HCT116 (cell line): ENCODE data around the gene RIN3. TPM values are rescaled to one million over a fixed set of nuclear protein-coding genes. Genes with fewer than 3 reads are reported as not detected.

Experiments used
- ATAC-seq: fragments of 200-7000 bp; cut with Tn5 transposase; 2 replicates; pipeline ENCODE4 v1.9.1; 2020; ENCODE audit warnings: mild to moderate bottlenecking, moderate library complexity
- BruUV-seq: library from RNA; stranded (reverse); fragments of 400-500 nt; replicated peaks from 2 replicates; lab custom pipeline; 2021; lab: Mats Ljungman, UMichigan
- CTCF ChIA-PET: fragments of 300-600 bp; sonication (Branson Sonifier 250); formaldehyde crosslinking; loops from one replicate; lab custom pipeline; 2021; ENCODE audit warnings: antibody characterized with exemption; lab: Charles Lee
- POLR2A ChIA-PET: fragments of 300-600, 350-600 bp; sonication (Branson Sonifier 250); formaldehyde crosslinking; loops from one replicate; lab custom pipeline; 2021; ENCODE audit warnings: antibody characterized with exemption; lab: Charles Lee
- RAD21 ChIA-PET, 2 experiments: fragments of 300-600 bp; sonication (Branson Sonifier 250); formaldehyde crosslinking; loops; one replicate each; lab custom pipeline; 2023; ENCODE audit warnings: low total read pairs in 2 of 2; ENCODE audit not compliant: uncharacterized antibody in 2 of 2, unreplicated experiment in 2 of 2, low non-redundant PET in 1 of 2; lab: Charles Lee
- DNase-seq: peaks from one replicate; pipeline ENCODE4 v3.0.0-alpha.2; 2010; ENCODE audit warnings: low read depth, low spot score
- H2AFZ ChIP-seq: fragments of 200-600 bp; shearing (Covaris generic), sonication (generic); 2 replicates; pipeline ENCODE4 v1.6.1; 2017; ENCODE audit warnings: low read depth, mixed run types, mixed read lengths, antibody characterized with exemption, low read length; ENCODE audit not compliant: poor library complexity, severe bottlenecking
- H3K27ac ChIP-seq: 2 replicates; pipeline ENCODE4 v1.5.1; 2012; ENCODE audit warnings: low read depth, low read length
- H3K27me3 ChIP-seq: fragments of 200-600 bp; sonication (generic); 2 replicates; pipeline ENCODE4 v1.6.1; 2016; ENCODE audit warnings: mixed run types, low read length, mixed read lengths; ENCODE audit not compliant: insufficient read depth
- H3K36me3 ChIP-seq, 2 experiments: fragments of 200-500 bp in 1 of 2; fragments of 200-600 bp in 1 of 2; sonication (Bioruptor generic) in 1 of 2; sonication (generic) in 1 of 2; 2 replicates each; pipeline versions ENCODE4 v1.5.1 to v1.6.1; 2014 to 2016; ENCODE audit warnings: low read length in 2 of 2, inconsistent platforms in 1 of 2, mixed read lengths in 1 of 2, mixed run types in 1 of 2; ENCODE audit not compliant: insufficient read depth in 2 of 2, control insufficient read depth in 1 of 2
- H3K4me1 ChIP-seq, 2 experiments: fragments of 200-600 bp in 1 of 2; sonication (generic) in 1 of 2; 2 replicates each; pipeline versions ENCODE4 v1.5.1 to v1.6.1; 2012 to 2017; ENCODE audit warnings: low read length in 2 of 2, inconsistent platforms in 1 of 2, mild to moderate bottlenecking in 1 of 2, mixed read lengths in 1 of 2, mixed run types in 1 of 2, moderate library complexity in 1 of 2; ENCODE audit not compliant: insufficient read depth in 2 of 2, control insufficient read depth in 1 of 2
- H3K4me2 ChIP-seq: fragments of 200-600 bp; sonication (generic); 2 replicates; pipeline ENCODE4 v1.6.1; 2017; ENCODE audit warnings: mixed run types, low read length, mixed read lengths
- H3K4me3 ChIP-seq, 2 experiments: fragments of 200-600 bp in 1 of 2; sonication (generic) in 1 of 2; replicated peaks in 1 of 2; 2 replicates each; pipeline ENCODE4 v1.5.1; 2011 to 2016; ENCODE audit warnings: low read length in 2 of 2, control low read depth in 1 of 2, low read depth in 1 of 2, mild to moderate bottlenecking in 1 of 2, mixed read lengths in 1 of 2, mixed run types in 1 of 2
- H3K79me2 ChIP-seq: fragments of 200-600 bp; sonication (generic); 2 replicates; pipeline ENCODE4 v1.6.1; 2017; ENCODE audit warnings: mild to moderate bottlenecking, mixed run types, low read length, moderate library complexity, mixed read lengths; ENCODE audit not compliant: insufficient read depth
- H3K9ac ChIP-seq: fragments of 200-600 bp; sonication (generic); 2 replicates; pipeline ENCODE4 v1.6.1; 2016; ENCODE audit warnings: low read length, mixed read lengths
- H3K9me2 ChIP-seq: fragments of 200-600 bp; sonication (generic), shearing (Covaris generic); 2 replicates; pipeline ENCODE4 v1.6.1; 2017; ENCODE audit warnings: mixed run types, mild to moderate bottlenecking, moderate library complexity; ENCODE audit not compliant: insufficient read depth
- H3K9me3 ChIP-seq, 2 experiments: fragments of 200-500 bp in 1 of 2; fragments of 200-600 bp in 1 of 2; sonication (Bioruptor generic) in 1 of 2; sonication (generic) in 1 of 2; 2 replicates each; pipeline ENCODE4 v1.6.1; 2014 to 2017; ENCODE audit warnings: low read length in 2 of 2, mixed read lengths in 2 of 2, inconsistent platforms in 1 of 2, low read depth in 1 of 2, mild to moderate bottlenecking in 1 of 2, mixed run types in 1 of 2, moderate library complexity in 1 of 2; ENCODE audit not compliant: control insufficient read depth in 1 of 2, insufficient read depth in 1 of 2
- H4K20me1 ChIP-seq: fragments of 200-600 bp; sonication (generic), shearing (Covaris generic); 2 replicates; pipeline ENCODE4 v1.6.1; 2017; ENCODE audit warnings: mixed run types, mild to moderate bottlenecking, moderate library complexity; ENCODE audit not compliant: insufficient read depth
- CBX3 ChIP-seq: IDR thresholded peaks from 2 replicates; pipeline ENCODE4 v1.6.1; 2012; ENCODE audit warnings: low read depth
- CEBPB ChIP-seq: IDR thresholded peaks from 2 replicates; pipeline ENCODE4 v1.6.1; 2012; ENCODE audit warnings: low read depth
- ELF1 ChIP-seq: IDR thresholded peaks from 2 replicates; pipeline ENCODE4 v1.6.1; 2012; ENCODE audit warnings: low read depth, borderline replicate concordance
- FOSL1 ChIP-seq: IDR thresholded peaks from 2 replicates; pipeline ENCODE4 v1.6.1; 2012; ENCODE audit warnings: low read depth
- JUND ChIP-seq: IDR thresholded peaks from 2 replicates; pipeline ENCODE4 v1.6.1; 2012
- POLR2A ChIP-seq: IDR thresholded peaks from 2 replicates; pipeline ENCODE4 v1.7.0; 2011; ENCODE audit warnings: borderline replicate concordance; ENCODE audit not compliant: insufficient read depth, insufficient read length; ENCODE audit errors: extremely low read depth
- POLR2AphosphoS5 ChIP-seq: IDR thresholded peaks from 2 replicates; pipeline ENCODE4 v1.6.1; 2011; ENCODE audit warnings: mild to moderate bottlenecking, low read depth, low read length, moderate library complexity
- RAD21 ChIP-seq: IDR thresholded peaks from 2 replicates; pipeline ENCODE4 v1.6.1; 2012; ENCODE audit warnings: low read depth, mild to moderate bottlenecking
- SP1 ChIP-seq: IDR thresholded peaks from 2 replicates; pipeline ENCODE4 v1.6.1; 2012; ENCODE audit warnings: low read depth
- TCF7L2 ChIP-seq: IDR thresholded peaks from 2 replicates; pipeline ENCODE4 v1.7.0; 2011; ENCODE audit warnings: borderline replicate concordance, inconsistent platforms; ENCODE audit not compliant: insufficient read depth, insufficient read length; ENCODE audit errors: extremely low read depth
- ZFX ChIP-seq: fragments of 450-650 bp; IDR thresholded peaks from 2 replicates; pipeline ENCODE4 v1.6.1; 2017
- intact Hi-C: fragments of 100-400 bp; cut with micrococcal nuclease; formaldehyde crosslinking; loops from 2 replicates; pipeline ENCODE4 v1.10.0; 2022
- total RNA-seq: library from RNA; stranded (reverse); gene quantifications from one replicate; pipeline ENCODE4 v1.2.1, GENCODE V29; 2021; ENCODE audit not compliant: unreplicated experiment
- TF ChIP-seq, protein P1 (sequence below): IDR thresholded peaks from 2 replicates; pipeline ENCODE4 v1.6.1; 2011; ENCODE audit warnings: mild to moderate bottlenecking, low read length, moderate library complexity; ENCODE audit not compliant: insufficient replicate concordance; ENCODE audit errors: extremely low read depth
- TF ChIP-seq, protein P2 (sequence below): IDR thresholded peaks from 2 replicates; pipeline ENCODE4 v1.6.1; 2012; ENCODE audit warnings: low read depth

RIN3 gene
- total RNA-seq, 1 experiment from 2014 or later, result 22.2 TPM

DNA sequence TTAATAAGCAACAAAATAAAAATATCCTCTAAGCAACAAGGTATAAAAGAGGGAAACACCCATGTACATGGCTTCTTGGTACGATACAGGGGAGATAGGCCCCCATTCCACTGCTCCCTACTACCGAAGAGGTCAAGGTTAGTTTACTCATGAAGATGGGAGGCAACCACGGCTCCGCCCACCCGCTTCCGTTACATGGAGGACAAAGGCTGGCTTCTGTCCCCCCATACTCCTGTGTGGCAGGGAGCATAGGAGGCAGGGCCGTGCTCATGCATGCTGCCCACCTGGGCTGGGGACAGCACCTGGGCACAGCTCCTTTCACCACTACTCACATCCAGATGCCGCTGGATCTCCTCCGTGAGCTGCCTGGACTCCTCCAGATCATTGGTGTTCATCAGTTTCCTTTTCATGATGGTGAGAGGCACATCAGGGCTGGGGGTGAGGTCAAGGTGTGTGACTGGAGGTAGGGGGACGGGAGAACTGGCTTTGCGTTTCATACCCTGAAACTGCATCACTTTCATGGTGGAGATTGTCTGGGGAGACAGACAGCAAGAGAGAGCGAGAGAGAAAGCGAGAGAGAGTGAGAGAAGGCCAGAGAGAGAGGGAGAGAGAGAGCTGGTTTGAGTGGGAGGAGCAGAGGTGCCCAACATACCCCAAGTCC, 195.9 kb downstream of the RIN3 start:
- H3K9ac ChIP-seq, result no peak overlapping the region
- H3K9me2 ChIP-seq, result no peaks in the 10 kb centered on the region
- no peak for TF ChIP-seq POLR2AphosphoS5
- peak overlapping the region; percentile 36; the same call in 1 of the 2 replicates for H3K4me2 ChIP-seq
- H3K9me3 ChIP-seq, result no peaks in the 10 kb centered on the region
- peaks cover 6 to 14% of the 10 kb centered on the region in 2 experiments for H3K4me1 ChIP-seq
- peaks cover 0 to 8% of the 10 kb centered on the region in 2 experiments; a peak in 2 of 4 replicates for H3K36me3 ChIP-seq
- no peak overlapping the region for H3K4me3 ChIP-seq
- H3K27ac ChIP-seq, result no peak overlapping the region
- no peak overlapping the region for H2AFZ ChIP-seq
- ChIA-PET POLR2A (no interaction called here), CTCF (interaction anchor here (1.0 kb wide), 1 partner anchor 23 kb away, joined by 3 read pairs; no protein-coding TSS in a partner anchor), RAD21 (no interaction called here)
- ATAC-seq, result no peak
- no TSS peak for BruUV-seq
- intact Hi-C loops, result no loop called here
- no peaks in the 10 kb centered on the region for H4K20me1 ChIP-seq
- no peaks in the 10 kb centered on the region for H3K79me2 ChIP-seq
- H3K27me3 ChIP-seq, result no peaks in the 10 kb centered on the region
- no peak for DNase-seq

DNA sequence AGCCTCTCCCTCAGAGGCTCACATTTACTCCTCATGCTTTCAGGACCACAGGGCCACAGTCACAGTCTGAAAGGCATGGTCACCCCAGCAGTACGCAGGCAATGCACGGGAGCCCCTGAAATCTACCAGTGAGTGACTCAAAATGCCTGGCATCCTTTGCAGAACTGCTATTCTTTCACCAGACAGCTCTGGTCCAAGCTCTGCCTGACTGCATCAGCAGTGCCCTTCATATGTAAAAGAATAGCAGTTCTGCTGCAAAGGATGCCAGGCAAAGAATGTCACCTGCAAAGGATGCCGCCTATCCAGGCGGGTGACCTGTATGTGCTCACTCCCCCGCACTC, 196.4 kb downstream of the RIN3 start:
- H3K4me1 ChIP-seq, result peaks cover 6 to 14% of the 10 kb centered on the region in 2 experiments
- no peaks in the 10 kb centered on the region for H3K9me3 ChIP-seq
- no peak overlapping the region for H3K9ac ChIP-seq
- no peak for DNase-seq
- no peaks in the 10 kb centered on the region for H4K20me1 ChIP-seq
- no peak overlapping the region for H3K4me3 ChIP-seq
- TF ChIP-seq TCF7L2 (no peak), FOSL1 (no peak), CEBPB (no peak), CBX3 (no peak), JUND (no peak), RAD21 (no peak), POLR2A (no peak), SP1 (no peak), ZFX (no peak), ELF1 (no peak)
- TF ChIP-seq, protein P1, sequence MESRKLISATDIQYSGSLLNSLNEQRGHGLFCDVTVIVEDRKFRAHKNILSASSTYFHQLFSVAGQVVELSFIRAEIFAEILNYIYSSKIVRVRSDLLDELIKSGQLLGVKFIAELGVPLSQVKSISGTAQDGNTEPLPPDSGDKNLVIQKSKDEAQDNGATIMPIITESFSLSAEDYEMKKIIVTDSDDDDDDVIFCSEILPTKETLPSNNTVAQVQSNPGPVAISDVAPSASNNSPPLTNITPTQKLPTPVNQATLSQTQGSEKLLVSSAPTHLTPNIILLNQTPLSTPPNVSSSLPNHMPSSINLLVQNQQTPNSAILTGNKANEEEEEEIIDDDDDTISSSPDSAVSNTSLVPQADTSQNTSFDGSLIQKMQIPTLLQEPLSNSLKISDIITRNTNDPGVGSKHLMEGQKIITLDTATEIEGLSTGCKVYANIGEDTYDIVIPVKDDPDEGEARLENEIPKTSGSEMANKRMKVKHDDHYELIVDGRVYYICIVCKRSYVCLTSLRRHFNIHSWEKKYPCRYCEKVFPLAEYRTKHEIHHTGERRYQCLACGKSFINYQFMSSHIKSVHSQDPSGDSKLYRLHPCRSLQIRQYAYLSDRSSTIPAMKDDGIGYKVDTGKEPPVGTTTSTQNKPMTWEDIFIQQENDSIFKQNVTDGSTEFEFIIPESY, result no peak
- TF ChIP-seq, protein P2, sequence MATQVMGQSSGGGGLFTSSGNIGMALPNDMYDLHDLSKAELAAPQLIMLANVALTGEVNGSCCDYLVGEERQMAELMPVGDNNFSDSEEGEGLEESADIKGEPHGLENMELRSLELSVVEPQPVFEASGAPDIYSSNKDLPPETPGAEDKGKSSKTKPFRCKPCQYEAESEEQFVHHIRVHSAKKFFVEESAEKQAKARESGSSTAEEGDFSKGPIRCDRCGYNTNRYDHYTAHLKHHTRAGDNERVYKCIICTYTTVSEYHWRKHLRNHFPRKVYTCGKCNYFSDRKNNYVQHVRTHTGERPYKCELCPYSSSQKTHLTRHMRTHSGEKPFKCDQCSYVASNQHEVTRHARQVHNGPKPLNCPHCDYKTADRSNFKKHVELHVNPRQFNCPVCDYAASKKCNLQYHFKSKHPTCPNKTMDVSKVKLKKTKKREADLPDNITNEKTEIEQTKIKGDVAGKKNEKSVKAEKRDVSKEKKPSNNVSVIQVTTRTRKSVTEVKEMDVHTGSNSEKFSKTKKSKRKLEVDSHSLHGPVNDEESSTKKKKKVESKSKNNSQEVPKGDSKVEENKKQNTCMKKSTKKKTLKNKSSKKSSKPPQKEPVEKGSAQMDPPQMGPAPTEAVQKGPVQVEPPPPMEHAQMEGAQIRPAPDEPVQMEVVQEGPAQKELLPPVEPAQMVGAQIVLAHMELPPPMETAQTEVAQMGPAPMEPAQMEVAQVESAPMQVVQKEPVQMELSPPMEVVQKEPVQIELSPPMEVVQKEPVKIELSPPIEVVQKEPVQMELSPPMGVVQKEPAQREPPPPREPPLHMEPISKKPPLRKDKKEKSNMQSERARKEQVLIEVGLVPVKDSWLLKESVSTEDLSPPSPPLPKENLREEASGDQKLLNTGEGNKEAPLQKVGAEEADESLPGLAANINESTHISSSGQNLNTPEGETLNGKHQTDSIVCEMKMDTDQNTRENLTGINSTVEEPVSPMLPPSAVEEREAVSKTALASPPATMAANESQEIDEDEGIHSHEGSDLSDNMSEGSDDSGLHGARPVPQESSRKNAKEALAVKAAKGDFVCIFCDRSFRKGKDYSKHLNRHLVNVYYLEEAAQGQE, result no peak
- TF ChIP-seq, all 23 proteins: peak for 0
- H3K27ac ChIP-seq, result no peak overlapping the region
- no TSS peak for BruUV-seq
- ATAC-seq, result no peak
- H3K27me3 ChIP-seq, result no peaks in the 10 kb centered on the region
- H3K79me2 ChIP-seq, result no peaks in the 10 kb centered on the region
- ChIA-PET CTCF (no interaction called here), RAD21 (no interaction called here), POLR2A (no interaction called here)
- intact Hi-C loops, result no loop called here
- no peak overlapping the region for H3K4me2 ChIP-seq
- no peak overlapping the region for H2AFZ ChIP-seq
- H3K9me2 ChIP-seq, result no peaks in the 10 kb centered on the region
- H3K36me3 ChIP-seq, result peaks cover 0 to 8% of the 10 kb centered on the region in 2 experiments; a peak in 2 of 4 replicates
